Fibroblast of lung (primary cell): ENCODE results near the gene CHAD. TPM values are rescaled to one million over a fixed set of nuclear protein-coding genes. Genes with fewer than 3 reads are reported as not detected.
A peak's percentile ranks its signal among the peaks of the same experiment; 100 is the strongest.

ENCODE experiments used
- DNase-seq, 2 donors: peaks; one replicate each; pipeline versions ENCODE4 v3.0.0 to v3.0.0-alpha.2; 2010; ENCODE audit warnings: low read depth in 2 of 2
- H2AFZ ChIP-seq: 2 replicates; pipeline ENCODE4 v1.5.1; 2012; ENCODE audit warnings: low read length, control low read depth, inconsistent platforms
- H3K27ac ChIP-seq: 2 replicates; pipeline ENCODE4 v1.5.1; 2011; ENCODE audit warnings: low read length, control low read depth; ENCODE audit not compliant: insufficient read depth
- H3K27me3 ChIP-seq: 2 replicates; pipeline ENCODE4 v1.5.1; 2011; ENCODE audit warnings: mild to moderate bottlenecking, low read length; ENCODE audit not compliant: control insufficient read depth, insufficient read depth
- H3K36me3 ChIP-seq: 2 replicates; pipeline ENCODE4 v1.5.1; 2011; ENCODE audit warnings: low read length; ENCODE audit not compliant: control insufficient read depth, insufficient read depth
- H3K4me1 ChIP-seq: 2 replicates; pipeline ENCODE4 v1.5.1; 2011; ENCODE audit warnings: low read length; ENCODE audit not compliant: control insufficient read depth, insufficient read depth; ENCODE audit errors: extremely low read depth
- H3K4me2 ChIP-seq: 2 replicates; pipeline ENCODE4 v1.5.1; 2011; ENCODE audit warnings: low read length, control low read depth; ENCODE audit not compliant: insufficient read depth; ENCODE audit errors: extremely low read depth
- H3K4me3 ChIP-seq, 4 experiments: fragments of 200-600 bp in 1 of 4; sonication (generic) in 1 of 4; replicated peaks in 1 of 4; 2 replicates each; pipeline ENCODE4 v1.5.1; 2011 to 2016; ENCODE audit warnings: low read length in 4 of 4, low read depth in 3 of 4, mild to moderate bottlenecking in 3 of 4, control low read depth in 2 of 4, inconsistent platforms in 1 of 4, mixed read lengths in 1 of 4; ENCODE audit not compliant: insufficient read depth in 1 of 4; ENCODE audit errors: control extremely low read depth in 1 of 4
- H3K79me2 ChIP-seq: 2 replicates; pipeline ENCODE4 v1.5.1; 2012; ENCODE audit warnings: mild to moderate bottlenecking, low read length, inconsistent platforms; ENCODE audit not compliant: control insufficient read depth, insufficient read depth
- H3K9ac ChIP-seq: 2 replicates; pipeline ENCODE4 v1.5.1; 2011; ENCODE audit warnings: mild to moderate bottlenecking, low read length, control low read depth; ENCODE audit not compliant: insufficient read depth
- H3K9me3 ChIP-seq: 2 replicates; pipeline ENCODE4 v1.5.1; 2012; ENCODE audit warnings: low read depth, low read length; ENCODE audit not compliant: control insufficient read depth, insufficient read depth
- H4K20me1 ChIP-seq: 2 replicates; pipeline ENCODE4 v1.5.1; 2011; ENCODE audit warnings: low read length; ENCODE audit not compliant: control insufficient read depth, insufficient read depth; ENCODE audit errors: extremely low read depth
- EZH2 ChIP-seq: IDR thresholded peaks from 2 replicates; pipeline ENCODE4 v1.5.1; 2012; ENCODE audit warnings: low read length, control low read depth, mild to moderate bottlenecking; ENCODE audit errors: missing control alignments
- polyA plus RNA-seq, 2 donors: library from polyadenylated mRNA; depleted of rRNA in 1 of 2; stranded (reverse) in 1 of 2; unstranded in 1 of 2; fragments of >200 nt; gene quantifications; 2 replicates each; pipeline ENCODE4 v1.2.1, GENCODE V29; 2011 to 2012; ENCODE audit warnings: missing spikeins in 1 of 2
- total RNA-seq: library from RNA; depleted of rRNA; stranded (reverse); fragments of >200 nt; gene quantifications from 2 replicates; pipeline ENCODE4 v1.2.1, GENCODE V29; 2014
- TF ChIP-seq, protein P1 (sequence below), 2 donors: IDR thresholded peaks in 1 of 2; conservative IDR thresholded peaks in 1 of 2; 1 replicate in 1 of 2; 2 replicates in 1 of 2; pipeline ENCODE4 v1.5.1; 2011 to 2012; ENCODE audit warnings: low read length in 2 of 2, control low read depth in 1 of 2, inconsistent platforms in 1 of 2, low read depth in 1 of 2, mild to moderate bottlenecking in 1 of 2

CHAD gene
- total and polyA plus RNA-seq, 2 donors (not counting 1 experiment from before 2014, with no cell fraction given): not detected

DNA sequence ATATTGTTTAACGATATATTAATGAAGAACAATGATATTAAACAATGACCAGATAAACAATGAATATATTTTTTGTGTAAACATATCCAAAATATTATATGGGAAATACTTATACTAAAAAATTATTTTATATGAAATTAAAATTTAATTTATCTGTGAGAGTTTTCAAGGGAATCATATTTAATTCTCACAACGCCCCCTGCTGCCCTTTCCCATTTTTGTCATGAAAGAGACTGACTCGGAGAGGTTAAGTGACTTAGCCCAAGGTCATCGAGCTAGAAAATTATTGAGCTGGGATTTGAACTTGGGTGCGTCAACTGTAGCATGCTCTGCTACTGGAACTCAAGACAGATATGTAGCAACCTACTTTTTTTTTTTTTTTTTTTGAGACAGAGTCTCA is 32.4 kb upstream of the CHAD start:
- Histone ChIP-seq H4K20me1 (no peaks in the 10 kb centered on the region), H3K4me1 (no peaks in the 10 kb centered on the region), H3K4me2 (no peak overlapping the region), H3K79me2 (no peaks in the 10 kb centered on the region), H3K36me3 (no peaks in the 10 kb centered on the region), H3K27ac (no peak overlapping the region), H2AFZ (no peak overlapping the region), H3K9me3 (no peaks in the 10 kb centered on the region), H3K4me3 (no peak overlapping the region), H3K9ac (no peak overlapping the region), H3K27me3 (no peaks in the 10 kb centered on the region)
- DNase-seq: peak in 1 of 2 donors; percentile 47
- TF ChIP-seq EZH2: no peak
- TF ChIP-seq, protein P1, sequence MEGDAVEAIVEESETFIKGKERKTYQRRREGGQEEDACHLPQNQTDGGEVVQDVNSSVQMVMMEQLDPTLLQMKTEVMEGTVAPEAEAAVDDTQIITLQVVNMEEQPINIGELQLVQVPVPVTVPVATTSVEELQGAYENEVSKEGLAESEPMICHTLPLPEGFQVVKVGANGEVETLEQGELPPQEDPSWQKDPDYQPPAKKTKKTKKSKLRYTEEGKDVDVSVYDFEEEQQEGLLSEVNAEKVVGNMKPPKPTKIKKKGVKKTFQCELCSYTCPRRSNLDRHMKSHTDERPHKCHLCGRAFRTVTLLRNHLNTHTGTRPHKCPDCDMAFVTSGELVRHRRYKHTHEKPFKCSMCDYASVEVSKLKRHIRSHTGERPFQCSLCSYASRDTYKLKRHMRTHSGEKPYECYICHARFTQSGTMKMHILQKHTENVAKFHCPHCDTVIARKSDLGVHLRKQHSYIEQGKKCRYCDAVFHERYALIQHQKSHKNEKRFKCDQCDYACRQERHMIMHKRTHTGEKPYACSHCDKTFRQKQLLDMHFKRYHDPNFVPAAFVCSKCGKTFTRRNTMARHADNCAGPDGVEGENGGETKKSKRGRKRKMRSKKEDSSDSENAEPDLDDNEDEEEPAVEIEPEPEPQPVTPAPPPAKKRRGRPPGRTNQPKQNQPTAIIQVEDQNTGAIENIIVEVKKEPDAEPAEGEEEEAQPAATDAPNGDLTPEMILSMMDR (conservative IDR thresholded peaks at IDR 0.05 in 1 of 2, IDR thresholded peaks at IDR 0.05 in 1 of 2; ENCODE audit: low read depth in 1 of 2, low read length in 2 of 2): peak; percentile 32 to 46

DNA sequence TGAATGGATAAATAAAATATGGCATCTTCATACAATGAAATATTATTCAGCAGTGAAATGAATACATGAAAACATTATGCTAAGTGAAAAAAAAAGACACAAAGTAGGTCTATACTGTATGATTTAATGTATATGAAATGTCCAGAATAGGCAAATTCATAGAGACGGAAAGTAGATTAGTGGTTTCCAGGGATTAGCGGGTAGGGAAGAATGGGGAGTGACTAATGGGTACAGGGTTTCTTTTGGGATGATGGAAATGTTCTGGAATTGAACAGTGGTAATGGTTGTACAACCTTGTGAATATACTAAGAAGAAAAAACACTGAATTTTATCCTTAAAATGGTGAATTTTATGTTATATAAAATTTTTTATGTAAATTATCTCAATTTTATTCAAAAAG is 31.0 kb upstream of the CHAD start:
- Histone ChIP-seq H3K9me3 (no peaks in the 10 kb centered on the region), H3K9ac (no peak overlapping the region), H3K36me3 (no peaks in the 10 kb centered on the region), H2AFZ (no peak overlapping the region), H4K20me1 (no peaks in the 10 kb centered on the region), H3K27me3 (no peaks in the 10 kb centered on the region), H3K27ac (no peak overlapping the region), H3K79me2 (no peaks in the 10 kb centered on the region), H3K4me2 (no peak overlapping the region), H3K4me1 (no peaks in the 10 kb centered on the region), H3K4me3 (no peak overlapping the region)
- TF ChIP-seq EZH2: no peak
- TF ChIP-seq, protein P1 (conservative IDR thresholded peaks at IDR 0.05 in 1 of 2, IDR thresholded peaks at IDR 0.05 in 1 of 2; ENCODE audit: low read depth in 1 of 2, low read length in 2 of 2): no peak
- DNase-seq: no peak

DNA sequence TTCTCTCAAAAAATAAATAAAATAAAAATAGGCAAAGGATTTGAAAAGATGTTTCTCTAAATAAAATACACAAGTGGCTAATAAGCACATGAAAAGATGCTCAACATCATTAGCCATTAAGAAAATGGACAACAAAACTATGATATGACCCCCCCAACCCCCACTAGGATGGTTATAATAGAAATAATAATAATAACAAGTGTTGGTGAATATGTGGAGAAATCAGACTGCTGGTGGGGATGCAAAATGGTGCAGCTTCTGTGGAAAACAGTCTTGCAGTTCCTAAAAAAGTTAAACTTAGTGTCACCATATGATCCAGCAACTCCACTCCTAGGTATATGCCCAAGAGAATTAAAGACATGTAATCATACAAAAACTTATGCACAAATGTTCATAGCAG is 30.6 kb upstream of the CHAD start:
- no peaks in the 10 kb centered on the region for H3K27me3 ChIP-seq
- H3K4me2 ChIP-seq: no peak overlapping the region
- H3K4me1 ChIP-seq: no peaks in the 10 kb centered on the region
- TF ChIP-seq EZH2: no peak
- TF ChIP-seq, protein P1 (conservative IDR thresholded peaks at IDR 0.05 in 1 of 2, IDR thresholded peaks at IDR 0.05 in 1 of 2; ENCODE audit: low read depth in 1 of 2, low read length in 2 of 2): no peak
- H3K9ac ChIP-seq: no peak overlapping the region
- DNase-seq: no peak
- H3K36me3 ChIP-seq: no peaks in the 10 kb centered on the region
- H3K79me2 ChIP-seq: no peaks in the 10 kb centered on the region
- no peak overlapping the region for H2AFZ ChIP-seq
- no peak overlapping the region for H3K4me3 ChIP-seq
- no peaks in the 10 kb centered on the region for H3K9me3 ChIP-seq
- no peak overlapping the region for H3K27ac ChIP-seq
- H4K20me1 ChIP-seq: no peaks in the 10 kb centered on the region
